Adrenal gland (tissue), 12 donors: Measurements from ENCODE around the gene NCKAP5. TPM values are rescaled to one million over a fixed set of nuclear protein-coding genes. Genes with fewer than 3 reads are reported as not detected.

Source experiments
- DNase-seq, 7 donors: peaks; one replicate each; pipeline ENCODE4 v3.0.0-alpha.2; 2019 to 2020
- H3K27ac ChIP-seq, 5 donors: fragments of 200-600 bp; sonication (generic) in 4 of 5; 1 replicate in 3 of 5; 2 replicates in 2 of 5; pipeline versions ENCODE4 v1.5.1 to v1.8.0; 2016 to 2020; ENCODE audit warnings: mild to moderate bottlenecking in 1 of 5
- H3K27me3 ChIP-seq: fragments of 200-600 bp; 2 replicates; pipeline ENCODE4 v1.8.0; 2021
- H3K36me3 ChIP-seq, 2 donors: fragments of 200-600 bp; replicated peaks in 1 of 2; 1 replicate in 1 of 2; 2 replicates in 1 of 2; pipeline versions ENCODE4 v1.5.1 to v1.8.0; 2018 to 2022
- H3K4me1 ChIP-seq, 2 donors: fragments of 200-600 bp; replicated peaks in 1 of 2; 1 replicate in 1 of 2; 2 replicates in 1 of 2; pipeline versions ENCODE4 v1.5.1 to v1.8.0; 2018 to 2021
- H3K4me3 ChIP-seq, 4 donors: fragments of 200-600 bp; sonication (generic) in 3 of 4; one replicate each; pipeline ENCODE4 v1.5.1; 2016 to 2018
- H3K9me3 ChIP-seq, 3 donors: fragments of 200-600 bp; sonication (generic) in 1 of 3; replicated peaks in 1 of 3; 1 replicate in 2 of 3; 2 replicates in 1 of 3; pipeline versions ENCODE4 v1.5.1 to v1.8.0; 2016 to 2021
- CTCF ChIP-seq, 6 experiments: fragments of 450-650 bp in 4 of 6; fragments of 200-600 bp in 2 of 6; sonication (generic) in 1 of 6; IDR thresholded peaks; 1 replicate in 5 of 6; 2 replicates in 1 of 6; pipeline versions ENCODE4 v1.5.1 to v1.8.0; 2016 to 2021; ENCODE audit warnings: antibody characterized with exemption in 6 of 6, mild to moderate bottlenecking in 2 of 6, moderate library complexity in 1 of 6
- POLR2A ChIP-seq, 2 donors: fragments of 450-650 bp; IDR thresholded peaks; one replicate each; pipeline ENCODE4 v1.6.1; 2017; ENCODE audit warnings: antibody characterized with exemption in 2 of 2, mild to moderate bottlenecking in 2 of 2, moderate library complexity in 1 of 2
- WGBS, 4 donors: extraction: QIAGEN DNeasy Blood & Tissue Kit in 2 of 4; methylation state at CpG; one replicate each; pipeline versions ENCODE4 v1.1.5 to v1.1.7; 2013 to 2017; 5-methylcytosine and 5-hydroxymethylcytosine counted together
- intact Hi-C, 2 donors: fragments of 100-400 bp; cut with DNase I; formaldehyde crosslinking; loops; one replicate each; pipeline versions ENCODE4 v1.14.1 to v1.15.0; 2022 to 2023
- polyA plus RNA-seq, 3 donors: library from polyadenylated mRNA; stranded (reverse); fragments of 200-250 nt in 2 of 3; fragments of 350-450 nt in 1 of 3; fragmentation: Illumina TruSeq in 1 of 3; extraction: RNeasy Lipid Tissue Mini Kit (QIAGEN cat#74804) in 1 of 3; gene quantifications; one replicate each; pipeline ENCODE4 v1.2.3, GENCODE V29; 2013 to 2014
- total RNA-seq, 9 donors: library from RNA; depleted of rRNA in 4 of 9; stranded (reverse); fragments of >200 nt in 4 of 9; fragments of 120-200 nt in 1 of 9; fragmentation: NEBNext Ultra II Directional in 1 of 9; extraction: Animal tissue kit (Norgen Biotek cat#: 25700) in 1 of 9; gene quantifications; one replicate each; pipeline versions ENCODE4 v1.1.0 to v1.2.4, GENCODE V29; 2013 to 2023
- donor health status: healthy with polysubstance abuse.
- donor health status: Bipolar disorder and iron deficiency.
- donor health status: DM: yes; HTN: yes; CAD: no.
- donor health status: DM: no; HTN: no; CAD: no.
- donor health status: DM: no; HTN: no; CAD: no.
- donor health status: DM: yes; HTN: yes; CAD: no.

The NCKAP5 gene
- total and polyA plus RNA-seq, 12 donors: 0.06 to 3.1 (median 1.1) TPM

GRCh38 chr2:133247631-133248030, 320.6 kb downstream of the NCKAP5 start:
- H3K36me3 ChIP-seq: no peaks in the 10 kb centered on the region
- H3K4me1 ChIP-seq: no peaks in the 10 kb centered on the region
- H3K27me3 ChIP-seq: no peaks in the 10 kb centered on the region
- intact Hi-C loops: no loop called here
- TF ChIP-seq POLR2A (IDR thresholded peaks at IDR 0.05) (no peak), CTCF (IDR thresholded peaks at IDR 0.05) (no peak)
- DNase-seq: peak in 2 of 7 donors; percentile 13 to 24
- H3K4me3 ChIP-seq: no peak overlapping the region
- peak overlapping the region in 2 of 5 donors; percentile 29 to 40 for H3K27ac ChIP-seq
- 69 to 72% (median 70%) methylated on average over 2 of the region's 2 CpGs for WGBS, 4 donors
- no peaks in the 10 kb centered on the region for H3K9me3 ChIP-seq

- no peak overlapping the region for H3K27ac ChIP-seq
- H3K27me3 ChIP-seq: no peaks in the 10 kb centered on the region
- TF ChIP-seq CTCF (IDR thresholded peaks at IDR 0.05) (no peak), POLR2A (IDR thresholded peaks at IDR 0.05) (no peak)
- intact Hi-C loops: no loop called here
- H3K4me1 ChIP-seq: no peaks in the 10 kb centered on the region
- no peaks in the 10 kb centered on the region for H3K36me3 ChIP-seq
- no peak overlapping the region for H3K4me3 ChIP-seq
- WGBS, 4 donors: 38 to 51% (median 44%) methylated on average over 2 of the region's 2 CpGs
- no peaks in the 10 kb centered on the region for H3K9me3 ChIP-seq
- DNase-seq: no peak
These were observed 327.1 kb downstream of the NCKAP5 start for GRCh38 chr2:133241224-133241571.

- H3K27ac ChIP-seq: no peak overlapping the region
- WGBS, 4 donors: 56 to 69% (median 62%) methylated on average over 5 of the region's 5 CpGs
- intact Hi-C loops: no loop called here
These were observed 327.6 kb downstream of the NCKAP5 start for GRCh38 chr2:133240491-133241223.

GRCh38 chr2:133235968-133236367, 332.3 kb downstream of the NCKAP5 start:
- Histone ChIP-seq H3K27ac (no peak overlapping the region), H3K36me3 (no peaks in the 10 kb centered on the region), H3K4me3 (no peak overlapping the region), H3K9me3 (no peaks in the 10 kb centered on the region), H3K27me3 (no peaks in the 10 kb centered on the region), H3K4me1 (no peaks in the 10 kb centered on the region)
- intact Hi-C loops: no loop called here
- WGBS, 4 donors: 85 to 90% (median 86%) methylated on average over 1 of the region's 1 CpG
- TF ChIP-seq POLR2A (IDR thresholded peaks at IDR 0.05): no peak
- no peak for TF ChIP-seq CTCF (IDR thresholded peaks at IDR 0.05)
- DNase-seq: no peak

More at GRCh38 chr2:133240491-133241223, 327.6 kb downstream of the NCKAP5 start:
- no peak for DNase-seq
- H3K9me3 ChIP-seq: no peaks in the 10 kb centered on the region
- H3K4me1 ChIP-seq: no peaks in the 10 kb centered on the region
- no peaks in the 10 kb centered on the region for H3K27me3 ChIP-seq
- TF ChIP-seq CTCF (IDR thresholded peaks at IDR 0.05): no peak
- TF ChIP-seq POLR2A (IDR thresholded peaks at IDR 0.05): no peak
- no peaks in the 10 kb centered on the region for H3K36me3 ChIP-seq
- peak overlapping the region in 1 of 4 donors; percentile 36 for H3K4me3 ChIP-seq
